ENCODE measurements around the gene SORBS1. TPM values are rescaled to one million over a fixed set of nuclear protein-coding genes. Genes with fewer than 3 reads are reported as not detected.

The SORBS1 gene
- total and polyA plus RNA-seq, 9 of the 15 experiments (the other 6 are each of a cell fraction or from before 2014, with no cell fraction given): 2.0 to 13.3 (median 6.5) TPM

DNA sequence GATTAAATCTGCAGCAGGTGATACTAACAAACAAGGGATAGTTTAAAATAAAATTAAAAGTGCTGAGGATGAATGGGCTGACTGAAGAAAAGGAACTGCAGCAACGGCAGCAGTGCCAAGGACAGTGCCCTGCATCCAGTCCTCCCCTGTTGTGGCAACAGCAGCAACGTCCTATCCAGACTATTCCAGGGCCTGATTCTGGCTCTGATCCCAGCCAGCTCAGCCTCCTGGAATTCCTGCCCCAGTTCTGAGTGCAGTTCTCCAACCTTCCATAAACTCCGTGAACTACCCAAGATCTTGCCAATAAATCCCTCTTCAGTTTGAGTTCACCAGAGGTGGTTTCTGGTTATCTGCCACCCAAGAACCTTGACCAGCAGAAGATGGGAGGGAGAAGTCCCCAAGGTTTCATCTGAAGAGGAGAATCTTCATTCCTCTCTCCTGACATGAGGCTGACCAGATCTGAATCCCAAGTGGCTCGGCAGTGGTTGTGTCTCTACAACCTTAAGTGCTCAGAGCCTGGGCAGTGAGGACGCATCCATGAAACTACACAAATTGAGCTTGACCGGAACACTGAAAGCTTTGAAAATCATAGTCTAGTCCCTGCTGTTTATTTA, 115.8 kb downstream of the SORBS1 start:
- H3K4me1 ChIP-seq (replicated peaks in 1 of 2; ENCODE audit: control insufficient read depth in 2 of 2, insufficient read depth in 2 of 2, low read length in 2 of 2): peaks cover 0 to 11% of the 10 kb centered on the region in 2 experiments; a peak in 1 of 5 replicates
- H3K36me3 ChIP-seq (ENCODE audit: control insufficient read depth, insufficient read depth, low read length): no peaks in the 10 kb centered on the region
- no TSS peak for BruUV-seq (replicated peaks)
- peaks cover 4% of the 10 kb centered on the region; the same call in 1 of the 2 replicates for H4K20me1 ChIP-seq (replicated peaks; ENCODE audit: control insufficient read depth, insufficient read depth, low read length)
- 62% methylated on average over 3 of the region's 6 CpGs for WGBS (ENCODE audit: insufficient coverage, low coverage, missing lambda C conversion rate)
- TF ChIP-seq, protein P1, sequence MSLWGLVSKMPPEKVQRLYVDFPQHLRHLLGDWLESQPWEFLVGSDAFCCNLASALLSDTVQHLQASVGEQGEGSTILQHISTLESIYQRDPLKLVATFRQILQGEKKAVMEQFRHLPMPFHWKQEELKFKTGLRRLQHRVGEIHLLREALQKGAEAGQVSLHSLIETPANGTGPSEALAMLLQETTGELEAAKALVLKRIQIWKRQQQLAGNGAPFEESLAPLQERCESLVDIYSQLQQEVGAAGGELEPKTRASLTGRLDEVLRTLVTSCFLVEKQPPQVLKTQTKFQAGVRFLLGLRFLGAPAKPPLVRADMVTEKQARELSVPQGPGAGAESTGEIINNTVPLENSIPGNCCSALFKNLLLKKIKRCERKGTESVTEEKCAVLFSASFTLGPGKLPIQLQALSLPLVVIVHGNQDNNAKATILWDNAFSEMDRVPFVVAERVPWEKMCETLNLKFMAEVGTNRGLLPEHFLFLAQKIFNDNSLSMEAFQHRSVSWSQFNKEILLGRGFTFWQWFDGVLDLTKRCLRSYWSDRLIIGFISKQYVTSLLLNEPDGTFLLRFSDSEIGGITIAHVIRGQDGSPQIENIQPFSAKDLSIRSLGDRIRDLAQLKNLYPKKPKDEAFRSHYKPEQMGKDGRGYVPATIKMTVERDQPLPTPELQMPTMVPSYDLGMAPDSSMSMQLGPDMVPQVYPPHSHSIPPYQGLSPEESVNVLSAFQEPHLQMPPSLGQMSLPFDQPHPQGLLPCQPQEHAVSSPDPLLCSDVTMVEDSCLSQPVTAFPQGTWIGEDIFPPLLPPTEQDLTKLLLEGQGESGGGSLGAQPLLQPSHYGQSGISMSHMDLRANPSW (CRISPR knock-in tag; IDR thresholded peaks at IDR 0.05): no peak
- TF ChIP-seq TAF1 (IDR thresholded peaks at IDR 0.05; ENCODE audit: control insufficient read depth, extremely low read depth, insufficient read depth, low read length, severe bottlenecking): no peak
- TF ChIP-seq HDAC8 (tag; IDR thresholded peaks at IDR 0.05): no peak
- no peak for TF ChIP-seq ESRRA (IDR thresholded peaks at IDR 0.05; ENCODE audit: borderline replicate concordance, low read depth)
- TF ChIP-seq ZNF77 (CRISPR knock-in tag; IDR thresholded peaks at IDR 0.05): no peak
- TF ChIP-seq, protein P2, sequence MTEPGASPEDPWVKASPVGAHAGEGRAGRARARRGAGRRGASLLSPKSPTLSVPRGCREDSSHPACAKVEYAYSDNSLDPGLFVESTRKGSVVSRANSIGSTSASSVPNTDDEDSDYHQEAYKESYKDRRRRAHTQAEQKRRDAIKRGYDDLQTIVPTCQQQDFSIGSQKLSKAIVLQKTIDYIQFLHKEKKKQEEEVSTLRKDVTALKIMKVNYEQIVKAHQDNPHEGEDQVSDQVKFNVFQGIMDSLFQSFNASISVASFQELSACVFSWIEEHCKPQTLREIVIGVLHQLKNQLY (CRISPR knock-in tag; conservative IDR thresholded peaks at IDR 0.05): no peak
- TF ChIP-seq ZBTB1 (CRISPR knock-in tag; IDR thresholded peaks at IDR 0.05; ENCODE audit: borderline replicate concordance, low read depth): no peak
- TF ChIP-seq IFI16 (CRISPR knock-in tag; IDR thresholded peaks at IDR 0.05): no peak
- TF ChIP-seq, protein P3, sequence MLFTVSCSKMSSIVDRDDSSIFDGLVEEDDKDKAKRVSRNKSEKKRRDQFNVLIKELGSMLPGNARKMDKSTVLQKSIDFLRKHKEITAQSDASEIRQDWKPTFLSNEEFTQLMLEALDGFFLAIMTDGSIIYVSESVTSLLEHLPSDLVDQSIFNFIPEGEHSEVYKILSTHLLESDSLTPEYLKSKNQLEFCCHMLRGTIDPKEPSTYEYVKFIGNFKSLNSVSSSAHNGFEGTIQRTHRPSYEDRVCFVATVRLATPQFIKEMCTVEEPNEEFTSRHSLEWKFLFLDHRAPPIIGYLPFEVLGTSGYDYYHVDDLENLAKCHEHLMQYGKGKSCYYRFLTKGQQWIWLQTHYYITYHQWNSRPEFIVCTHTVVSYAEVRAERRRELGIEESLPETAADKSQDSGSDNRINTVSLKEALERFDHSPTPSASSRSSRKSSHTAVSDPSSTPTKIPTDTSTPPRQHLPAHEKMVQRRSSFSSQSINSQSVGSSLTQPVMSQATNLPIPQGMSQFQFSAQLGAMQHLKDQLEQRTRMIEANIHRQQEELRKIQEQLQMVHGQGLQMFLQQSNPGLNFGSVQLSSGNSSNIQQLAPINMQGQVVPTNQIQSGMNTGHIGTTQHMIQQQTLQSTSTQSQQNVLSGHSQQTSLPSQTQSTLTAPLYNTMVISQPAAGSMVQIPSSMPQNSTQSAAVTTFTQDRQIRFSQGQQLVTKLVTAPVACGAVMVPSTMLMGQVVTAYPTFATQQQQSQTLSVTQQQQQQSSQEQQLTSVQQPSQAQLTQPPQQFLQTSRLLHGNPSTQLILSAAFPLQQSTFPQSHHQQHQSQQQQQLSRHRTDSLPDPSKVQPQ (CRISPR knock-in tag; IDR thresholded peaks at IDR 0.05; ENCODE audit: borderline replicate concordance): no peak
- no peak for TF ChIP-seq KAT7 (CRISPR knock-in tag; IDR thresholded peaks at IDR 0.05; ENCODE audit: borderline replicate concordance)
- no peak for TF ChIP-seq GATAD2A (IDR thresholded peaks at IDR 0.05)
- TF ChIP-seq ZNF217 (CRISPR knock-in tag; IDR thresholded peaks at IDR 0.05): no peak
- TF ChIP-seq, protein P4, sequence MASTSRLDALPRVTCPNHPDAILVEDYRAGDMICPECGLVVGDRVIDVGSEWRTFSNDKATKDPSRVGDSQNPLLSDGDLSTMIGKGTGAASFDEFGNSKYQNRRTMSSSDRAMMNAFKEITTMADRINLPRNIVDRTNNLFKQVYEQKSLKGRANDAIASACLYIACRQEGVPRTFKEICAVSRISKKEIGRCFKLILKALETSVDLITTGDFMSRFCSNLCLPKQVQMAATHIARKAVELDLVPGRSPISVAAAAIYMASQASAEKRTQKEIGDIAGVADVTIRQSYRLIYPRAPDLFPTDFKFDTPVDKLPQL (IDR thresholded peaks at IDR 0.05; ENCODE audit: extremely low read depth, insufficient read length): no peak
- no peak for TF ChIP-seq MCM7 (IDR thresholded peaks at IDR 0.05)
- in situ Hi-C loops (cut with MboI) (no loop called here), intact Hi-C loops (cut with micrococcal nuclease) (no loop called here)
- H2AFZ ChIP-seq (ENCODE audit: low read depth, low read length): no peak overlapping the region
- H3K27me3 ChIP-seq (ENCODE audit: control insufficient read depth in 2 of 2, insufficient read depth in 2 of 2, low read length in 2 of 2): no peaks in the 10 kb centered on the region
- no peak for DNase-seq (ENCODE audit: extremely low read depth in 1 of 4, low spot score in 3 of 4)
- CTCF ChIA-PET (ENCODE audit: low intra/inter-chr PET ratio): no interaction called here
- no peak overlapping the region for H3K4me3 ChIP-seq
- ATAC-seq: no peak
- FAIRE-seq: no peak
- POLR2A ChIA-PET: no interaction called here
- H3K9ac ChIP-seq (ENCODE audit: insufficient read depth in 1 of 2, low read depth in 2 of 2, low read length in 2 of 2): no peak overlapping the region
- no peak overlapping the region for H3K27ac ChIP-seq (ENCODE audit: extremely low read depth, low read depth, low read length)
- no peaks in the 10 kb centered on the region for H3K9me1 ChIP-seq (ENCODE audit: control insufficient read depth, insufficient read depth, low read length)
- H3K79me2 ChIP-seq (ENCODE audit: control insufficient read depth, insufficient read depth, low read length): no peaks in the 10 kb centered on the region
- H3K4me2 ChIP-seq (ENCODE audit: insufficient read depth, low read length): no peak overlapping the region
- no peaks in the 10 kb centered on the region for H3K9me3 ChIP-seq (replicated peaks; ENCODE audit: control insufficient read depth, insufficient read depth, low read depth, low read length)
